Lung microvascular endothelial cell (primary cell): ENCODE data around the gene MRPL20. TPM values are rescaled to one million over a fixed set of nuclear protein-coding genes. Genes with fewer than 3 reads are reported as not detected.

Experiments used
- total RNA-seq: library from RNA; depleted of rRNA; stranded (reverse); fragments of >200 nt; gene quantifications from 2 replicates; pipeline ENCODE4 v1.2.1, GENCODE V29; 2014

Gene MRPL20
- total RNA-seq, 1 donor from 2014 or later: 79.8 TPM

Other genes starting within 250 kb of the MRPL20 start
- not detected in 2 replicates for gene TTLL10, start 233.4 kb downstream of the MRPL20 start, total RNA-seq
- gene TNFRSF18, start 200.7 kb downstream of the MRPL20 start, total RNA-seq: 0.22 and 0.60 TPM in 2 replicates
- gene TNFRSF4, start 193.1 kb downstream of the MRPL20 start, total RNA-seq: 1.5 and 4.2 TPM in 2 replicates
- gene SDF4, start 175.3 kb downstream of the MRPL20 start, total RNA-seq: 59.3 and 93.5 TPM in 2 replicates
- 14.8 and 30.4 TPM in 2 replicates for gene B3GALT6, start 175.1 kb downstream of the MRPL20 start, total RNA-seq
- gene C1QTNF12, start 160.6 kb downstream of the MRPL20 start, total RNA-seq: 0.20 and 0.22 TPM in 2 replicates
- 28.1 and 34.9 TPM in 2 replicates for gene UBE2J2, start 133.4 kb downstream of the MRPL20 start, total RNA-seq
- gene SCNN1D, start 126.9 kb downstream of the MRPL20 start, total RNA-seq: under 0.01 and 0.20 TPM in 2 replicates
- 10.0 and 14.7 TPM in 2 replicates for gene ACAP3, start 99.4 kb downstream of the MRPL20 start, total RNA-seq
- gene PUSL1, start 98.7 kb downstream of the MRPL20 start, total RNA-seq: 6.9 and 8.1 TPM in 2 replicates
- gene INTS11, start 82.6 kb downstream of the MRPL20 start, total RNA-seq: 44.9 and 50.4 TPM in 2 replicates
- 10.7 and 16.3 TPM in 2 replicates for gene CPTP, start 82.5 kb downstream of the MRPL20 start, total RNA-seq
- gene TAS1R3, start 76.0 kb downstream of the MRPL20 start, total RNA-seq: under 0.01 and 0.20 TPM in 2 replicates
- gene DVL1, start 57.9 kb downstream of the MRPL20 start, total RNA-seq: 19.4 and 39.7 TPM in 2 replicates
- 0.20 and 0.44 TPM in 2 replicates for gene MXRA8, start 48.7 kb downstream of the MRPL20 start, total RNA-seq
- 83.2 and 87.7 TPM in 2 replicates for gene AURKAIP1, start 32.1 kb downstream of the MRPL20 start, total RNA-seq
- gene CCNL2, start 8.0 kb downstream of the MRPL20 start, total RNA-seq: 36.0 and 57.9 TPM in 2 replicates
- under 0.01 and 0.22 TPM in 2 replicates for gene ANKRD65, start 14.0 kb upstream of the MRPL20 start, total RNA-seq
- gene VWA1, start 28.4 kb upstream of the MRPL20 start, total RNA-seq: 2.2 and 5.0 TPM in 2 replicates
- gene ATAD3C, start 42.4 kb upstream of the MRPL20 start, total RNA-seq: under 0.01 TPM in 2 replicates
- gene ATAD3B, start 64.5 kb upstream of the MRPL20 start, total RNA-seq: 13.5 and 19.4 TPM in 2 replicates
- 17.1 and 22.2 TPM in 2 replicates for gene ATAD3A, start 104.9 kb upstream of the MRPL20 start, total RNA-seq
- 1.1 and 1.4 TPM in 2 replicates for gene TMEM240, start 133.3 kb upstream of the MRPL20 start, total RNA-seq
- 49.3 and 50.8 TPM in 2 replicates for gene SSU72, start 167.6 kb upstream of the MRPL20 start, total RNA-seq
- 0.44 and 0.99 TPM in 2 replicates for gene FNDC10, start 192.8 kb upstream of the MRPL20 start, total RNA-seq
- gene MIB2, start 208.2 kb upstream of the MRPL20 start, total RNA-seq: 20.5 and 51.6 TPM in 2 replicates
- 0.44 and 1.2 TPM in 2 replicates for gene MMP23B, start 224.9 kb upstream of the MRPL20 start, total RNA-seq